ENCODE results near the gene SSBP4. TPM values are rescaled to one million over a fixed set of nuclear protein-coding genes. Genes with fewer than 3 reads are reported as not detected.

SSBP4 gene
- polyA plus RNA-seq, 1 of the 3 experiments (the other 2 are of a cell fraction): 24.9 TPM

DNA sequence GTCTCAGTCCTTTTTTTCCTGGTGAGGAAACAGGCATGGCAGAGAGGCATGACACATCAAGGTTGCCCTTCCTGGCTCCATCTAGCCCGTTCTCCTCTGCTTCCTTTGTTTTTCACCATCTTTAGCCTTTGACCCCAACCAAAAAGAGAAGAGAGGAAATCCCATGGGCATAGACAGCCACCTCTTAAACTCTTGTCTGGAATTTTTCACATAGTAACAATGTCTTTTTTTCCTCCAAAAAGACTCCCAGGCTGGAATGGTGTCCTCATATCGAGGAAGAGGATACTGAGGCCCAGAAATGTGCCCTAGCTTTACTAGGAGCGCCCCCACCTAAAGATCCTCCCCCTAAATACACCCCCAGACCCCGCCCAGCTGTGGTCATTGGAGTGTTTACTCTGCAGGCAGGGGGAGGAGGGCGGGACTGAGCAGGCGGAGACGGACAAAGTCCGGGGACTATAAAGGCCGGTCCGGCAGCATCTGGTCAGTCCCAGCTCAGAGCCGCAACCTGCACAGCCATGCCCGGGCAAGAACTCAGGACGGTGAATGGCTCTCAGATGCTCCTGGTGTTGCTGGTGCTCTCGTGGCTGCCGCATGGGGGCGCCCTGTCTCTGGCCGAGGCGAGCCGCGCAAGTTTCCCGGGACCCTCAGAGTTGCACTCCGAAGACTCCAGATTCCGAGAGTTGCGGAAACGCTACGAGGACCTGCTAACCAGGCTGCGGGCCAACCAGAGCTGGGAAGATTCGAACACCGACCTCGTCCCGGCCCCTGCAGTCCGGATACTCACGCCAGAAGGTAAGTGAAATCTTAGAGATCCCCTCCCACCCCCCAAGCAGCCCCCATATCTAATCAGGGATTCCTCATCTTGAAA is 33.3 kb upstream of the SSBP4 start, which contains the start of gene GDF15:
Gene GDF15, plus strand, starts transcription at position 484 of the 868 bp plus-strand sequence. Its CDS starts 32 bp downstream, at position 516.
- Histone ChIP-seq H3K4me1 (ENCODE audit: control insufficient read depth in 1 of 2, insufficient read depth in 2 of 2, low read depth in 1 of 2, low read length in 1 of 2) (peaks cover 0 to 9% of the 10 kb centered on the region in 2 experiments; a peak in 1 of 4 replicates), H3K27ac (ENCODE audit: low read depth in 2 of 2, low read length in 1 of 2) (peak within 1 kb of the TSS; percentile 23 to 24; a peak in 3 of 4 replicates), H3K4me2 (peak within 1 kb of the TSS; percentile 82), H4K20me1 (ENCODE audit: insufficient read depth) (no peaks in the 10 kb centered on the region; the same call in 1 of the 2 replicates), H3K9me3 (no peaks in the 10 kb centered on the region), H3K79me2 (ENCODE audit: insufficient read depth) (peaks cover 9% of the 10 kb centered on the region), H3K9me2 (no peaks in the 10 kb centered on the region), H3K36me3 (replicated peaks in 1 of 2; ENCODE audit: control insufficient read depth in 1 of 2, insufficient read depth in 2 of 2, low read length in 1 of 2) (peaks cover 3 to 6% of the 10 kb centered on the region in 2 experiments), H3F3A (replicated peaks; ENCODE audit: insufficient read depth) (peaks cover 18% of the 10 kb centered on the region), H3K27me3 (ENCODE audit: insufficient read depth) (no peaks in the 10 kb centered on the region), H2AFZ (ENCODE audit: low read depth) (no peak within 1 kb of the TSS), H3K9ac (peak within 1 kb of the TSS; percentile 39), H3K4me3 (ENCODE audit: low read depth in 2 of 2, low read length in 1 of 2) (peak within 1 kb of the TSS; percentile 51 to 60)
- peak; percentile 76 for DNase-seq
- POLR2A ChIA-PET: no interaction called here
- WGBS (ENCODE audit: low lambda C conversion rate): 47% methylated on average over 24 of the region's 33 CpGs
- TF ChIP-seq, protein P1, sequence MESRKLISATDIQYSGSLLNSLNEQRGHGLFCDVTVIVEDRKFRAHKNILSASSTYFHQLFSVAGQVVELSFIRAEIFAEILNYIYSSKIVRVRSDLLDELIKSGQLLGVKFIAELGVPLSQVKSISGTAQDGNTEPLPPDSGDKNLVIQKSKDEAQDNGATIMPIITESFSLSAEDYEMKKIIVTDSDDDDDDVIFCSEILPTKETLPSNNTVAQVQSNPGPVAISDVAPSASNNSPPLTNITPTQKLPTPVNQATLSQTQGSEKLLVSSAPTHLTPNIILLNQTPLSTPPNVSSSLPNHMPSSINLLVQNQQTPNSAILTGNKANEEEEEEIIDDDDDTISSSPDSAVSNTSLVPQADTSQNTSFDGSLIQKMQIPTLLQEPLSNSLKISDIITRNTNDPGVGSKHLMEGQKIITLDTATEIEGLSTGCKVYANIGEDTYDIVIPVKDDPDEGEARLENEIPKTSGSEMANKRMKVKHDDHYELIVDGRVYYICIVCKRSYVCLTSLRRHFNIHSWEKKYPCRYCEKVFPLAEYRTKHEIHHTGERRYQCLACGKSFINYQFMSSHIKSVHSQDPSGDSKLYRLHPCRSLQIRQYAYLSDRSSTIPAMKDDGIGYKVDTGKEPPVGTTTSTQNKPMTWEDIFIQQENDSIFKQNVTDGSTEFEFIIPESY (IDR thresholded peaks at IDR 0.05; ENCODE audit: borderline replicate concordance, low read depth): no peak
- TF ChIP-seq SMC3 (IDR thresholded peaks at IDR 0.05; ENCODE audit: low read depth, low read length) (peak; percentile 28; the same call in 1 of the 2 replicates), RAD21 (IDR thresholded peaks at IDR 0.05; ENCODE audit: low read length) (0 out of 2 replicates have a peak, but pooled peaks have one; percentile 8), CHD2 (IDR thresholded peaks at IDR 0.05; ENCODE audit: low read length, partially characterized antibody) (no peak), GATA2 (CRISPR knock-in tag; IDR thresholded peaks at IDR 0.05) (no peak), NFIC (IDR thresholded peaks at IDR 0.05; ENCODE audit: borderline replicate concordance) (no peak), POLR2AphosphoS5 (IDR thresholded peaks at IDR 0.05; ENCODE audit: low read depth, low read length) (peak; percentile 99), SIN3A (IDR thresholded peaks at IDR 0.05; ENCODE audit: borderline replicate concordance, low read depth, low read length) (peak; percentile 54; the same call in 1 of the 2 replicates), TEAD4 (IDR thresholded peaks at IDR 0.05; ENCODE audit: borderline replicate concordance, insufficient read depth) (no peak), RFX5 (IDR thresholded peaks at IDR 0.05; ENCODE audit: low read length) (no peak), TAF1 (IDR thresholded peaks at IDR 0.05; ENCODE audit: borderline replicate concordance, low read depth, low read length) (peak; percentile 89)
- TF ChIP-seq, protein P2, sequence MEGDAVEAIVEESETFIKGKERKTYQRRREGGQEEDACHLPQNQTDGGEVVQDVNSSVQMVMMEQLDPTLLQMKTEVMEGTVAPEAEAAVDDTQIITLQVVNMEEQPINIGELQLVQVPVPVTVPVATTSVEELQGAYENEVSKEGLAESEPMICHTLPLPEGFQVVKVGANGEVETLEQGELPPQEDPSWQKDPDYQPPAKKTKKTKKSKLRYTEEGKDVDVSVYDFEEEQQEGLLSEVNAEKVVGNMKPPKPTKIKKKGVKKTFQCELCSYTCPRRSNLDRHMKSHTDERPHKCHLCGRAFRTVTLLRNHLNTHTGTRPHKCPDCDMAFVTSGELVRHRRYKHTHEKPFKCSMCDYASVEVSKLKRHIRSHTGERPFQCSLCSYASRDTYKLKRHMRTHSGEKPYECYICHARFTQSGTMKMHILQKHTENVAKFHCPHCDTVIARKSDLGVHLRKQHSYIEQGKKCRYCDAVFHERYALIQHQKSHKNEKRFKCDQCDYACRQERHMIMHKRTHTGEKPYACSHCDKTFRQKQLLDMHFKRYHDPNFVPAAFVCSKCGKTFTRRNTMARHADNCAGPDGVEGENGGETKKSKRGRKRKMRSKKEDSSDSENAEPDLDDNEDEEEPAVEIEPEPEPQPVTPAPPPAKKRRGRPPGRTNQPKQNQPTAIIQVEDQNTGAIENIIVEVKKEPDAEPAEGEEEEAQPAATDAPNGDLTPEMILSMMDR (IDR thresholded peaks at IDR 0.05): peak; percentile 79
- TF ChIP-seq, protein P3, sequence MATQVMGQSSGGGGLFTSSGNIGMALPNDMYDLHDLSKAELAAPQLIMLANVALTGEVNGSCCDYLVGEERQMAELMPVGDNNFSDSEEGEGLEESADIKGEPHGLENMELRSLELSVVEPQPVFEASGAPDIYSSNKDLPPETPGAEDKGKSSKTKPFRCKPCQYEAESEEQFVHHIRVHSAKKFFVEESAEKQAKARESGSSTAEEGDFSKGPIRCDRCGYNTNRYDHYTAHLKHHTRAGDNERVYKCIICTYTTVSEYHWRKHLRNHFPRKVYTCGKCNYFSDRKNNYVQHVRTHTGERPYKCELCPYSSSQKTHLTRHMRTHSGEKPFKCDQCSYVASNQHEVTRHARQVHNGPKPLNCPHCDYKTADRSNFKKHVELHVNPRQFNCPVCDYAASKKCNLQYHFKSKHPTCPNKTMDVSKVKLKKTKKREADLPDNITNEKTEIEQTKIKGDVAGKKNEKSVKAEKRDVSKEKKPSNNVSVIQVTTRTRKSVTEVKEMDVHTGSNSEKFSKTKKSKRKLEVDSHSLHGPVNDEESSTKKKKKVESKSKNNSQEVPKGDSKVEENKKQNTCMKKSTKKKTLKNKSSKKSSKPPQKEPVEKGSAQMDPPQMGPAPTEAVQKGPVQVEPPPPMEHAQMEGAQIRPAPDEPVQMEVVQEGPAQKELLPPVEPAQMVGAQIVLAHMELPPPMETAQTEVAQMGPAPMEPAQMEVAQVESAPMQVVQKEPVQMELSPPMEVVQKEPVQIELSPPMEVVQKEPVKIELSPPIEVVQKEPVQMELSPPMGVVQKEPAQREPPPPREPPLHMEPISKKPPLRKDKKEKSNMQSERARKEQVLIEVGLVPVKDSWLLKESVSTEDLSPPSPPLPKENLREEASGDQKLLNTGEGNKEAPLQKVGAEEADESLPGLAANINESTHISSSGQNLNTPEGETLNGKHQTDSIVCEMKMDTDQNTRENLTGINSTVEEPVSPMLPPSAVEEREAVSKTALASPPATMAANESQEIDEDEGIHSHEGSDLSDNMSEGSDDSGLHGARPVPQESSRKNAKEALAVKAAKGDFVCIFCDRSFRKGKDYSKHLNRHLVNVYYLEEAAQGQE (IDR thresholded peaks at IDR 0.05; ENCODE audit: low read depth, low read length): peak; percentile 58; the same call in 1 of the 2 replicates
- TF ChIP-seq, protein P4, sequence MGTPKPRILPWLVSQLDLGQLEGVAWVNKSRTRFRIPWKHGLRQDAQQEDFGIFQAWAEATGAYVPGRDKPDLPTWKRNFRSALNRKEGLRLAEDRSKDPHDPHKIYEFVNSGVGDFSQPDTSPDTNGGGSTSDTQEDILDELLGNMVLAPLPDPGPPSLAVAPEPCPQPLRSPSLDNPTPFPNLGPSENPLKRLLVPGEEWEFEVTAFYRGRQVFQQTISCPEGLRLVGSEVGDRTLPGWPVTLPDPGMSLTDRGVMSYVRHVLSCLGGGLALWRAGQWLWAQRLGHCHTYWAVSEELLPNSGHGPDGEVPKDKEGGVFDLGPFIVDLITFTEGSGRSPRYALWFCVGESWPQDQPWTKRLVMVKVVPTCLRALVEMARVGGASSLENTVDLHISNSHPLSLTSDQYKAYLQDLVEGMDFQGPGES (IDR thresholded peaks at IDR 0.05; ENCODE audit: low read depth, low read length): no peak
- CTCF ChIA-PET: interaction anchor here (0.6 to 8.6 kb wide), 14 partner anchors 10 to 46 kb away, joined by 3 to 160 read pairs (median 4); partner anchors contain the start of gene SSBP4
